HT1080 (cell line): ENCODE data around the gene GPR82. TPM values are rescaled to one million over a fixed set of nuclear protein-coding genes. Genes with fewer than 3 reads are reported as not detected.

Source experiments
- small RNA-seq: library from RNA; depleted of rRNA; stranded (forward); fragments of <200 nt; gene quantifications from one replicate; pipeline ENCODE3, GENCODE V24; 2014
- total RNA-seq: library from RNA; depleted of rRNA; stranded (reverse); fragments of >200 nt; shearing (Covaris generic); gene quantifications from 2 replicates; pipeline ENCODE4 v1.2.3, GENCODE V29; 2014; rRNA removed

Gene GPR82
- total RNA-seq, 1 experiment from 2014 or later, result not detected

Small RNAs within 50 kb of the gene (small RNA-seq; reads per million reads assigned to genes)
- gene RN7SL144P, result not detected

Other genes with a start within 250 kb of the GPR82 start
- not detected in 2 replicates for gene GPR34, start 35.2 kb upstream of the GPR82 start, total RNA-seq
- 11.8 and 12.7 TPM in 2 replicates for gene CASK, start 199.4 kb downstream of the GPR82 start, total RNA-seq